Loucy (cell line): ENCODE measurements around the gene SPOCK2.

Experiments
- EZH2phosphoT487 ChIP-seq: fragments of 200-600 bp; IDR thresholded peaks from 2 replicates; pipeline ENCODE4 v1.6.1; 2018; ENCODE audit warnings: antibody characterized with exemption, mild to moderate bottlenecking, moderate library complexity, borderline replicate concordance
- TF ChIP-seq, protein P1 (sequence below): fragments of 200-600 bp; sonication (generic); conservative IDR thresholded peaks from 2 replicates; pipeline ENCODE4 v1.5.1; 2014; ENCODE audit warnings: mild to moderate bottlenecking, antibody characterized with exemption, low read length

DNA sequence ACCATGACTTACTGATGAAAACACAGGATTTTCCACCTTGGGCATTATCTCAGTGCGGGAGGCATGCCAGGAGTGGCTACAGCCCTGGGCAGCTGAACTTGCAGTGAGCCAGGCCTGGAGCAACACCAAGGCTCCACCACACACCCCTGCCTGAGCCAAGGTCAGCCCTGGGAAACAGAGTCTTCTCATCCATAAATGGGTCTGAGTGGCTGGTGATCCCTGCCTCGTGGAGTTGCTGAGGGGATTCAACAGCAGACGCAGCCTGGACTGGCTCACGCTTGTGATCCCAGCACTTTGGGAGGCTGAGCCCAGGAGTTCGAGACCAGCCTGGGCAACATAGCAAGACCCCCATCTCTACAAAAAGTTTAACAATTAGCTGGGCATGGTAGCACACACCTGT, 32.2 kb downstream of the SPOCK2 start:
- no peak for TF ChIP-seq EZH2phosphoT487
- TF ChIP-seq, protein P1, sequence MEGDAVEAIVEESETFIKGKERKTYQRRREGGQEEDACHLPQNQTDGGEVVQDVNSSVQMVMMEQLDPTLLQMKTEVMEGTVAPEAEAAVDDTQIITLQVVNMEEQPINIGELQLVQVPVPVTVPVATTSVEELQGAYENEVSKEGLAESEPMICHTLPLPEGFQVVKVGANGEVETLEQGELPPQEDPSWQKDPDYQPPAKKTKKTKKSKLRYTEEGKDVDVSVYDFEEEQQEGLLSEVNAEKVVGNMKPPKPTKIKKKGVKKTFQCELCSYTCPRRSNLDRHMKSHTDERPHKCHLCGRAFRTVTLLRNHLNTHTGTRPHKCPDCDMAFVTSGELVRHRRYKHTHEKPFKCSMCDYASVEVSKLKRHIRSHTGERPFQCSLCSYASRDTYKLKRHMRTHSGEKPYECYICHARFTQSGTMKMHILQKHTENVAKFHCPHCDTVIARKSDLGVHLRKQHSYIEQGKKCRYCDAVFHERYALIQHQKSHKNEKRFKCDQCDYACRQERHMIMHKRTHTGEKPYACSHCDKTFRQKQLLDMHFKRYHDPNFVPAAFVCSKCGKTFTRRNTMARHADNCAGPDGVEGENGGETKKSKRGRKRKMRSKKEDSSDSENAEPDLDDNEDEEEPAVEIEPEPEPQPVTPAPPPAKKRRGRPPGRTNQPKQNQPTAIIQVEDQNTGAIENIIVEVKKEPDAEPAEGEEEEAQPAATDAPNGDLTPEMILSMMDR = no peak
